ENCODE results near the gene IL16.

GRCh38 chr15:81304226-81304625 lies 107.5 kb downstream of the IL16 start:
- TF ChIP-seq CTCF (IDR thresholded peaks at IDR 0.05) (no peak), POLR2A (IDR thresholded peaks at IDR 0.05) (no peak), POLR2AphosphoS5 (IDR thresholded peaks at IDR 0.05) (no peak)

Data from breast epithelium (tissue), 3 donors.